ENCODE data around the gene SIRPG. TPM values are rescaled to one million over a fixed set of nuclear protein-coding genes. Genes with fewer than 3 reads are reported as not detected.

SIRPG gene
- total and polyA plus RNA-seq, 2 of the 13 experiments (the other 11 are each of a cell fraction or from before 2014, with no cell fraction given), result not detected

DNA sequence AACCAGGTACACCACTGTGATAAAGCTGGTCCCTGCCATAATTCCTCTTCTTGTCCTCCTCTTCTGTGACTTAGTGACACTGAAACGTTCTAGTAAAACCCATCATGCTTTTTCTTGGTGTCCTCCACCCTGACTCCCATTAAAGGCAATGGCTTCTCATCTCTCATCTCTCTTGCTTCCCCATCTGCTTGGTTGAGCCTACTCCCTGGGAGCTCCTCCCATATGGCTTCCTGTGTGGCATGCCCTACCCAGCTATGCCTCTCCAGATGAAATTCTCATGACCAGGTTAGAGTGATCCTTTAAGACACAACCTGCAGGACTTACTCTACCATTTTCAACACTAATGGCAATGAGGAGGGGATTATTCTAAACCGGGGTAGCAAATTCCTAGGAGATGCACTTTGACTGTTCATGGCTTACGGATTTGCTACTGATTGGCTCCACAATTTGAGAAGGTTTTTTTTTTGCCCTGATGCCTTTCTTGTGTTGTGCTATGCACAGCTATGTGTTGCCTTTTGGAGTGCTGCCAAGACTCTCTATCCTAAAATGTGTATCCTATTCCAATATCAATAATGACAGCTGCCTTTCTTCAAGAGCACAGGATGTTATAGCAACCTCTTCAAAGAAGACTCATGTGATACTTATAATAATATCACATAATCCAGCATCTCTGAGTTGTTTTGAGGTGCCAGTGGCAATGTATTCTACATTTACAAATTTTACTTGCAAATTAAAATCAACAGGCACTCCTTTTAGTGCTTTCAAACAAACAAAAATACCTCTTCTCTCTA is 6.1 kb downstream of the SIRPG start (continued):
- TF ChIP-seq, protein P1, sequence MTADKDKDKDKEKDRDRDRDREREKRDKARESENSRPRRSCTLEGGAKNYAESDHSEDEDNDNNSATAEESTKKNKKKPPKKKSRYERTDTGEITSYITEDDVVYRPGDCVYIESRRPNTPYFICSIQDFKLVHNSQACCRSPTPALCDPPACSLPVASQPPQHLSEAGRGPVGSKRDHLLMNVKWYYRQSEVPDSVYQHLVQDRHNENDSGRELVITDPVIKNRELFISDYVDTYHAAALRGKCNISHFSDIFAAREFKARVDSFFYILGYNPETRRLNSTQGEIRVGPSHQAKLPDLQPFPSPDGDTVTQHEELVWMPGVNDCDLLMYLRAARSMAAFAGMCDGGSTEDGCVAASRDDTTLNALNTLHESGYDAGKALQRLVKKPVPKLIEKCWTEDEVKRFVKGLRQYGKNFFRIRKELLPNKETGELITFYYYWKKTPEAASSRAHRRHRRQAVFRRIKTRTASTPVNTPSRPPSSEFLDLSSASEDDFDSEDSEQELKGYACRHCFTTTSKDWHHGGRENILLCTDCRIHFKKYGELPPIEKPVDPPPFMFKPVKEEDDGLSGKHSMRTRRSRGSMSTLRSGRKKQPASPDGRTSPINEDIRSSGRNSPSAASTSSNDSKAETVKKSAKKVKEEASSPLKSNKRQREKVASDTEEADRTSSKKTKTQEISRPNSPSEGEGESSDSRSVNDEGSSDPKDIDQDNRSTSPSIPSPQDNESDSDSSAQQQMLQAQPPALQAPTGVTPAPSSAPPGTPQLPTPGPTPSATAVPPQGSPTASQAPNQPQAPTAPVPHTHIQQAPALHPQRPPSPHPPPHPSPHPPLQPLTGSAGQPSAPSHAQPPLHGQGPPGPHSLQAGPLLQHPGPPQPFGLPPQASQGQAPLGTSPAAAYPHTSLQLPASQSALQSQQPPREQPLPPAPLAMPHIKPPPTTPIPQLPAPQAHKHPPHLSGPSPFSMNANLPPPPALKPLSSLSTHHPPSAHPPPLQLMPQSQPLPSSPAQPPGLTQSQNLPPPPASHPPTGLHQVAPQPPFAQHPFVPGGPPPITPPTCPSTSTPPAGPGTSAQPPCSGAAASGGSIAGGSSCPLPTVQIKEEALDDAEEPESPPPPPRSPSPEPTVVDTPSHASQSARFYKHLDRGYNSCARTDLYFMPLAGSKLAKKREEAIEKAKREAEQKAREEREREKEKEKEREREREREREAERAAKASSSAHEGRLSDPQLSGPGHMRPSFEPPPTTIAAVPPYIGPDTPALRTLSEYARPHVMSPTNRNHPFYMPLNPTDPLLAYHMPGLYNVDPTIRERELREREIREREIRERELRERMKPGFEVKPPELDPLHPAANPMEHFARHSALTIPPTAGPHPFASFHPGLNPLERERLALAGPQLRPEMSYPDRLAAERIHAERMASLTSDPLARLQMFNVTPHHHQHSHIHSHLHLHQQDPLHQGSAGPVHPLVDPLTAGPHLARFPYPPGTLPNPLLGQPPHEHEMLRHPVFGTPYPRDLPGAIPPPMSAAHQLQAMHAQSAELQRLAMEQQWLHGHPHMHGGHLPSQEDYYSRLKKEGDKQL (CRISPR knock-in tag; IDR thresholded peaks at IDR 0.05; ENCODE audit: low read depth), result no peak
- TF ChIP-seq AHR (CRISPR knock-in tag; IDR thresholded peaks at IDR 0.05), result no peak
- TF ChIP-seq ZNF570 (CRISPR knock-in tag; IDR thresholded peaks at IDR 0.05; ENCODE audit: borderline replicate concordance), result no peak
- no peak for TF ChIP-seq MYNN (CRISPR knock-in tag; IDR thresholded peaks at IDR 0.05; ENCODE audit: low read depth)

DNA sequence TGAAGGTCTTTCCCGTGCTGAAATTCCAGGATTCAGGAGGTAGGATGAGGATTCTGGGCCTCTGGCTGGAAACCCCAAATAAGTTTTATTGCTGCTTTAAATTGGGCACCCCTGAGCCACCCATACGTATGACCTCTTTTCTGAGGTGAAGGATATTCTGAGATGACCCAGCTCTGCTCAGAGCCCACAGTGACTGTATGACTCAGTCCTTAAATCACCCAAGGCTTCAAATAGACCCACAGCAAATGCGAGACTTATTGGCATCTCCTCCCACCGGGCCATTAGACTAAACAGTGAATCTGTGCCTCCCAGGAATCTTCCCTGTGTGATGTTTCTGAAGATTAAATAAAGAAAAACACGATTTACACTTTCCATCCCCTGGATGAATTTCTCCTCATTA is 9.5 kb downstream of the SIRPG start:
- H2AFZ ChIP-seq (ENCODE audit: low read length), result no peak overlapping the region
- ATAC-seq (no peak), DNase-seq (ENCODE audit: low spot score) (no peak), FAIRE-seq (no peak)
- no peak overlapping the region for H3K4me2 ChIP-seq (ENCODE audit: low read depth, low read length)
- TF ChIP-seq SRF (IDR thresholded peaks at IDR 0.05; ENCODE audit: low read depth, low read length), result no peak
- no peak for TF ChIP-seq NFE2 (CRISPR knock-in tag; IDR thresholded peaks at IDR 0.05)
- H3K36me3 ChIP-seq (replicated peaks in 1 of 2; ENCODE audit: control insufficient read depth in 1 of 2, insufficient read depth in 2 of 2, low read length in 2 of 2), result no peaks in the 10 kb centered on the region
- H3K4me1 ChIP-seq (ENCODE audit: insufficient read depth, low read length), result no peaks in the 10 kb centered on the region
- H3K4me3 ChIP-seq (replicated peaks in 1 of 3; ENCODE audit: insufficient read depth in 1 of 3, low read depth in 2 of 3, low read length in 3 of 3), result no peak overlapping the region
- no peak overlapping the region for H3K9ac ChIP-seq (ENCODE audit: insufficient read depth, low read depth, low read length)
- WGBS (ENCODE audit: low lambda C conversion rate), result 20% methylated on average over 5 of the region's 5 CpGs
- in situ Hi-C loops (cut with HindIII; ENCODE audit: extremely low pct_ligation_motif_present, low pct_unique_long_range_greater_than_20kb), result no loop called here
- POLR2A ChIA-PET, result no interaction called here
- intact Hi-C loops (cut with micrococcal nuclease; ENCODE audit: unreplicated experiment), result no loop called here
- BruUV-seq (replicated peaks), result no TSS peak
- H3K27me3 ChIP-seq (ENCODE audit: control insufficient read depth in 1 of 2, insufficient read depth in 2 of 2, low read length in 2 of 2), result peaks cover 0 to 23% of the 10 kb centered on the region in 2 experiments; a peak in 2 of 5 replicates
- H3K9me3 ChIP-seq (ENCODE audit: low read length), result no peaks in the 10 kb centered on the region
- CTCF ChIA-PET (ENCODE audit: low intra/inter-chr PET ratio, low total read pairs), result no interaction called here
- H3K27ac ChIP-seq (ENCODE audit: extremely low read length, insufficient read depth, low read length), result no peak overlapping the region
- no peaks in the 10 kb centered on the region for H4K20me1 ChIP-seq (ENCODE audit: insufficient read depth, low read length)
- no peaks in the 10 kb centered on the region for H3K79me2 ChIP-seq (ENCODE audit: insufficient read depth, low read length)
